GM19467 (cell line): ENCODE results near the gene CES4A.
"Not testable (repeated sequence)": the region's sequence is repeated elsewhere in the genome, so short reads cannot be mapped to it uniquely, and the experiment has no call there.

Experiments
- ATAC-seq: cut with Tn5 transposase; IDR thresholded peaks from one replicate; pipeline ENCODE4 v1.9.1; 2021; ENCODE audit warnings: mild to moderate bottlenecking, moderate library complexity; ENCODE audit not compliant: unreplicated experiment

CES4A gene

DNA sequence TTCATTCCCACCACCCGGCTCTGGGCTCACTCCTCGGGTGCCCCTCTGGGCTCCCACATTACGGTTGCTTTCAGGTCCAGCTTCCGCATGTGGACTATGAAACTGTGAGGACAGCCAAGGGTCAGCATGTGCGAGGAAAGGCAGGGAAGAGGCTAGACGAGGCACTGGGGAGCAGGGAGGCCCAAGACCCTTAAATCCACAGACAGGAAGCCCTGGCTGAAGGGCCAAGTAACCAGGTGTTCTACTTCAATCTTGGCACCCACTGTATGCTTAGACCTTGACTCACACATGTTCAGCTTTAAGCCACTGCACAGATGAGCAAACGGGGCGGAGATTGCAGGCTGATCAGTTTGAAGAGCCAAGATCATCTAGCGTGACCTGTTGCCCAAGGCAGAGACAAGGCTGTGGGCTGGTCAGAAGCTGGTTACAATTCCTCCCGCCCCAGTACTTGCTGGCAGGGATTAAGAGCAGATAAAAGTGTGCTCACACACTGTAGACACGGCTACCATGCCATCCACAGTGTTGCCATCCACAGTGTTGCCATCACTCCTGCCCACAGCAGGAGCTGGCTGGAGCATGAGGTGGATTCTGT, at the start of gene CES4A:
CES4A (plus strand) TSS at position 393 of the 592 bp plus-strand sequence; CDS start at position 577, 184 bp downstream.
- no peak for ATAC-seq

DNA sequence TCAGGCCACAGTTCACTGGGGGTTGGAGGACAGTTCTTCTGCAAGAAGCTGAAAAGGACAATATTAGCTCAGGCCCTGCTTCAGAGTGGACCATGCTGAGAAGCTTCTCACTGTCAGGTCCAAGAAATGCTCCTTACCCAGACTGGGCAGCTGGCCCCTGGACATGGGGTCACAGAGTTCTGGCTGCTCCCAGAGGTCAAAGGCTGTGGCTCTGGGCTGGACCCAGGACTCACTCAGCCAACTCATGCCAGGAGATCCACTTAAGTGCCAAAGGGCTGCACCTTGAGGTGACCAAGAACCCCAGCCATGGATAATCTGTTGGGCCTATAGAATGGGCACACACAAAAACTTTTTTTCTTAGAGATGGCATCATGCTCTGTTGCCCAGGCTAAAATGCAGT, 49.0 kb upstream of the CES4A start:
- no peak for ATAC-seq

DNA sequence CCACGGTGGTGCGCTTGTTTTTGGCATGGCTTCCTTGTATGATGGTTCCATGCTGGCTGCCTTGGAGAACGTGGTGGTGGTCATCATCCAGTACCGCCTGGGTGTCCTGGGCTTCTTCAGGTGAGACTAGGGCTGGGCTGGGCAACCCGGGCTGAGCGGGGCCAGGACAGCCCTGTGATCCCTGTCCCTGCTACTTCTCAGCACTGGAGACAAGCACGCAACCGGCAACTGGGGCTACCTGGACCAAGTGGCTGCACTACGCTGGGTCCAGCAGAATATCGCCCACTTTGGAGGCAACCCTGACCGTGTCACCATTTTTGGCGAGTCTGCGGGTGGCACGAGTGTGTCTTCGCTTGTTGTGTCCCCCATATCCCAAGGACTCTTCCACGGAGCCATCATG, 48.2 kb upstream of the CES4A start:
- no peak for ATAC-seq

DNA sequence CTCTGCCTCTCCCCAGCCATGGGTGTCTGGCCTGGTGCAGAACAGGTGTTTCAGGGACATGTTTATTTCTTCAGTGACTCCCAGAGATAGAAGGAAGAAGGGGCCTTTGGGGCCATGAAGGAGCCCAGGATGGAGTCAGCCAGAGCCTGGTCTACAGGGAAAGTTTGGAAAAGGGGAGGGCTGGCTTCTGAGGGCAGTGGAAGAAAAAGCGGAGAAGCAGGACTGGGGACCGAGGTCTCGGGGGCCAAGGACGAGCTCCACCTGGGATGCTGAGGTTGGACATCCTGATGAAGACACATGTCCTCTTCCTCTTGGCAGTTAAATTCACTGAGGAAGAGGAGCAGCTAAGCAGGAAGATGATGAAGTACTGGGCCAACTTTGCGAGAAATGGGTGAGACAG, 45.4 kb upstream of the CES4A start:
- ATAC-seq: no peak

DNA sequence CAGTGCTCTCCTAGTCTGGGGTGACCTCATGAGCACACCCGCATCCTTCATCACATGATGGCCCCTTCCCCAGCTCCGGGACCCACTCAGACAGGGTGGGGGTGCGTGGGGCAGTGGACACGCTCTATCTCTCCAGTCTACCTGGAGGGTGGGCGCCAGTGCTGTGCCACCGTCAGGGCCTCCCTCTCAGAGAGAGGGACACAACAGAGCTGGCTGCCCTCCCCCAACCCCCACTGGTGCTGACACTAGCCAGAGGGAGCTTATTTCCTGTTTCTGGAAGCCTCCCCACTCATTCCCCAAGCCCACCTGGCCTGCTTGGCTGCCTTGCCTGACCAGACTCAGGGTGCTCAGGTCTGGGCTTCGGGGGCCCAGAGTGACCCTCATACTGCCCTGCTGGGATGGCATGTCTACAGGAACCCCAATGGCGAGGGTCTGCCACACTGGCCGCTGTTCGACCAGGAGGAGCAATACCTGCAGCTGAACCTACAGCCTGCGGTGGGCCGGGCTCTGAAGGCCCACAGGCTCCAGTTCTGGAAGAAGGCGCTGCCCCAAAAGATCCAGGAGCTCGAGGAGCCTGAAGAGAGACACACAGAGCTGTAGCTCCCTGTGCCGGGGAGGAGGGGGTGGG, 44.8 kb upstream of the CES4A start:
- no peak for ATAC-seq

DNA sequence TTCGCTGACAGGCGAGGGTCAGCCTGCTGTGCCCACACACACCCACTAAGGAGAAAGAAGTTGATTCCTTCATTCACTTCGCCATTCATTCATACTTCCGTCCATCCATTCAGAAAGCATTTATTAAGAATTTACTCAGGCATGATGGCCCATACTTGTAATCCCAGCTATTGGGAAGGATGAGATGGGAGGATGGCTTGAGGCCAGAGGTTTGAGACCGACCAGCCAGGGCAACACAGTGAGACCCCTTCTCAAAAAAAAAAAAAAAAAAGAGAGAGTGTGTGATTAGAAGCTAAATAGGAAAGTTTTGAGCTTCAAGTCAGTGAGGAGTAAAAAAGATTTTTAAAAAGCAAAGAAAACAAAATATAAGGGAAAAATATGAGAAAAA, 44.3 kb upstream of the CES4A start:
- no peak for ATAC-seq

DNA sequence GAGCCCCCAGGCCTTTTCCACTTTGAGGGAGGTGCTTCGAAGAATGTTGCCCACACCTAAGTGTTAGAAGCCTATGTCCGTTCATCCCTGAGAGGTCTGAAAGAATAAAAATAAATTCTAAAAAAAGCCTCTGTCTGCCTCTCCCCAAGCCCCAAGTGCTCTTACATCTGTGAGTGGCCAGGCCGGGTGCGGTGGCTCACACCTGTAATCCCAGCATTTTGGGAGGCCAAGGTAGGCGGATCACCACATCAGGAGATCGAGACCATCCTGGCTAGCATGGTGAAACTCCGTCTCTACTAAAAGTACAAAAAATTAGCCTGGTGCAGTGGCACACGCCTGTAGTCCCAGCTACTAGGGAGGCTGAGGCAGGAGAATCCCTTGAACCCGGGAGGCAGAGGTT, 43.4 kb upstream of the CES4A start:
- not testable (repeated sequence) for ATAC-seq

DNA sequence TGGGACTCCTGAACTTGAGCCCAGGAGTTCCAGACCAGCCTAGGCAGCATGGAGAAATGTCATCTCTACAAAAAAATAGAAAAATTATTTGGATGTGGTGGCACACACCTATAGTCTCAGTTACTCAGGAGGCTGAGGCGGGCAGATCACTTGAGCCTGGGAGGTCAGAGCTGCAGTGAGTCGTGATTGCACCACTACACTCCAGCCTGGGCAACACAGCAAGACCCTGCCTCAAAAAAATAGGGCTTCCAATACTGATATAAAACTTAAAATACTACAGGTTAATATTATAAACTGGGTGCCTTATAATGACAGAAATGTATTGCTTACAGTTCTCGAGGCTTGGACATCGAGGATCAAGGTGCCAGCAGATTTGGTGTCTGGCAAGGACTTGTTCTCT, 42.5 kb upstream of the CES4A start:
- ATAC-seq: no peak

DNA sequence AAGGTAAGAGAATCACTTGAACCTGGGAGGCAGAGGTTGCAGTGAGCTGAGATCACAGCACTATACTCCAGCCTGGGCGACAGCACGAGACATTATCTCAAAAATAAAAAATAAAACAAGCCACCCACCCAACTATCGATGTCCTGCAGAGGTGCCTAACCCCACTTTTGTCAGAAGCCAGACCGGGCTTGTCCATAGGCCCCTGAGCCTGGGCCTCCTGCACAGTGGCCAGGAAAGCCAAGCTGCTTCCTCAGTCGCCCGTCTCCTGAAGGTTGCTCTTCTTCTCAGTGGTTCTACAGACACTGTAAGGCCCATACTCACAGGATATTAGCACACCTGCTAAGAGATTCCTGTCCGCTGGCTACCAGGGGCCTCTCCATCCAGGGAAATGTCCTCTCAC, 41.8 kb upstream of the CES4A start:
- ATAC-seq: no peak

DNA sequence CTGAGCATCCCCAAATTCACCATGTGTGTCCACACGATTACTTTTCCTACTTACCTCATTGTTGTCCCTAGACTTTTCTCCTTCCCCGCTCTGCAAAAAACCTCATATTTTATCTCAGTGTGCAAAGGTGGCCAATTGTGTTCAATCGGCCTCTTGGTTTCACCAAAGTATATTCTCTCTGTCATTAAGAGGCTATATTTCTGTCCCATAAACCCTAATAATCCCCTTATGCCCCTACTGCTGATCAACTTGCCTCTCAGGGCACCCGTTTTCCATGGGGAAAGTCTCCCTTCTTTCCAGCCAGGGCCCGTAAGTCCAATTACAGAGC, 41.5 kb upstream of the CES4A start:
- no peak for ATAC-seq

DNA sequence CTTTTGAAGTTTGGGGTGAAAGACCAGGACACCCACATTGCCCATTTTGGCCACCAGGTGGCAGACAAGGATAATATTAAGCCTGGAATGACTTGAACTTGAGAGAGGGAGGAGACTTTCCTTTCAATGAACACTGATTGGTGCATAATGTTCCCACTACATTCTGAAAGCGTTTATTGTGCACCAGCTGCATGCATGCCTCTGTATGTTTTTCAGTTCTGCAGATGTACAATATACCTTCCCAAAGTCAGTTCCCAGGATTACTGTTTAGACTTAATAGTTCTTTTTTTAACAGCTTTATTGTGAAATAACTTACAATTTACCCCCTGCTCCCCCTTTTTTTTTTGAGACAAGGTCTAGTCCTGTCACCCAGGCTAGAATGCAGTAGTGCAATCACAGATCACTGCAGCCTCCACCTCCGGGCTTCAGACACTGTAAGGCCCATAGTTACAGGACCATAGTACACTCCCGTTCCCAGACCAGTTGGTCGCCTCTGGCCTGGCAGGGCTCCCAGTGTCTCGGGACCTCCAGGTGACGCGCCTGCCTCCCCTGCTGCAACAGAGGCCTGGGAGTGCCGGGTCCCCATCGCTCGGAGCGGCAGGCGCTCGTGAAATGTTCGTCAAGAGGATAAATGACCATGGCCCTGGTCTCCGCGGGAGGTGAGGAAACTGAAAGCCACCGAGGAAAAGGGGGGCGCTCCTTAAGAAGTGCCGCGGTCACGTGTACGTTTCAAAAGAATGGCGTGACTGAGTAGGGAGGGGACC, 40.9 kb upstream of the CES4A start:
- ATAC-seq: no peak

DNA sequence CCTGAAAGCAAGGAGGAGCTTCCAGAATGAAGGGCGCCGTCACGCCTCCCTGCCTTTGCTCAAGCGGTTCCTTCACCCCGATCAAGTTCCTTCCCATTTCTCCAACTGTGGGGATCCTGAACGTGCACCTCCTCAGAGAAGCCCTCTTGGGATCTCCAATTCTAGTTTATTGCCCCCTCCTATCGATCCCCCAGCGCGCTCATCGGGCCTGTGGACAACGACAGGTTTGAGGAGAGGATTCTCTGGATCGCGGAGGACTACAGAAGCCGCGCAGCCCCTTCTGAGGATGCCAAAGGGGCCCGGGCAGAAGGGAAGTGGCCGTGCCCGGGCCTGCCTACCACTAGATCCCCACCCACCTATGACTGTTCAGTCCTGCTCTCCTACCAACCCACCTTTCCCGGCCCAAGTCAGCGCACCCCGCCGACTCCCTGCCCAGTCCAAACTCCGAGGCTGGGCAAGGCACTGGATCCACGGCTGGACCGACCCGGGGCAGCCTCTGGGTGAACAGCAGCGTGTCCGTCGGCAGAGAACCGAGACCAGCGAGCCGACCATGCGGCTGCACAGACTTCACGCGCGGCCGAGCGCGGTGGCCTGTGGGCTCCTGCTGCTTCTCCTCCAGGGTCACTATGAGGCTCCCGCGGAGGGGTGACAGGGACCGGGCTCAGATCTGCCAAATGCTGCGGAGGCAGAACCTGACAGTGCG, 40.1 kb upstream of the CES4A start:
- ATAC-seq: no peak

DNA sequence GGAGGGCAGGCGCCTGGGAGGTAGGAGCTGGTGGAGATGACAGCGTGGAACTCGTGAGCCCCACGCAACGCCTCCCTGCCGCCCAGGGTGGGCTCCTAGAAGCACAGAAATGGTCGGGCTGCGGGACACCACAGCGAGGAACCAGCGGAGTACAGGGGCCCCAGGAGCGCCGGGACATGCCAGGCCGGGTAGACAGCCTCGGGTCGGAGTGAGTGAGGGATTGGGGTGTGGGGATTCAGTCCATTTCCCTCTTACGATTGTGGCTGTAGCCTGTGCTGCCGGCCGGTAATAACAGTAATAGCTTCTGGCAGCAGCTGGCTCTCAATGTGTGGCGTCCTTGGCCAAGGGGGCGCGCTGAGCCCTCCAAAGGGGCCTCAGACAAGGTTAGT, 39.6 kb upstream of the CES4A start:
- no peak for ATAC-seq

DNA sequence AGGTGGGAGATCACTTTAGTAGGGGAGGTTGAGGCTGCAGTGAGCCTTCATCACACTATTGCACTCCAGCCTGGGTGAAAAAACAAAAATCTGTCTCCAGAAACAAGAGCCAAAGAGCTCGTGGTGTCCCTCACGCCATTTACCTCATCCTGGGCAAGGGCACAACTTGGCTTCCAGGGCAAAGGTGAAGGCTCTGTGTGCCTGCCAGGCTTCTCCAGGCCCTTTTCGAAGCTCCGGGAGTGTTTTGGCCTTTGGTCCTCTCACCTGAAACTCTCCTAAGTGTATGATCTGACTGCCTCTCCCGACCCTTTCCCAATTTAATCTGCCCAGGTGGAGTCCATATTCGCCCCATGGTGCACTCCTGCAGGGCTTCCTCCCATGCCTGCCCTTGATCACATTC, 38.9 kb upstream of the CES4A start:
- no peak for ATAC-seq

DNA sequence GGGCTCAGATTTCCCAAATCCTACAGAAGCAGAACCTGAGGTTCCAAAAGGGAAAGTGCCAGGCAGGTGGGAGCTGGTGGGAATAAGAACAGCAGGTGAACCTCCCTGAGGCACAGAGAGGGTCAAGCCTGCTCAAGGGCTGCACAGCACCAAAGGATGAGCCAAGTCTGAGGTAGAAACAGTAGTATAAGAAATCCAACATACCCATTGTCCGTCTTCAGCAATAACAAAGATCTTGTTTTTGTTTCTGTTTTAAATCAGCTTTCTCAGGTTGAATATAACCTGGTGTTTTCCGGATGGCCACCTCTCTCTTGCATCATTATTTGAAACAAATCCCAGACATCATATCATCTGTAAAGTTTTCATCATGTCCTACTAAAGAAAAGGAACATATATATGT, 38.0 kb upstream of the CES4A start:
- ATAC-seq: no peak

DNA sequence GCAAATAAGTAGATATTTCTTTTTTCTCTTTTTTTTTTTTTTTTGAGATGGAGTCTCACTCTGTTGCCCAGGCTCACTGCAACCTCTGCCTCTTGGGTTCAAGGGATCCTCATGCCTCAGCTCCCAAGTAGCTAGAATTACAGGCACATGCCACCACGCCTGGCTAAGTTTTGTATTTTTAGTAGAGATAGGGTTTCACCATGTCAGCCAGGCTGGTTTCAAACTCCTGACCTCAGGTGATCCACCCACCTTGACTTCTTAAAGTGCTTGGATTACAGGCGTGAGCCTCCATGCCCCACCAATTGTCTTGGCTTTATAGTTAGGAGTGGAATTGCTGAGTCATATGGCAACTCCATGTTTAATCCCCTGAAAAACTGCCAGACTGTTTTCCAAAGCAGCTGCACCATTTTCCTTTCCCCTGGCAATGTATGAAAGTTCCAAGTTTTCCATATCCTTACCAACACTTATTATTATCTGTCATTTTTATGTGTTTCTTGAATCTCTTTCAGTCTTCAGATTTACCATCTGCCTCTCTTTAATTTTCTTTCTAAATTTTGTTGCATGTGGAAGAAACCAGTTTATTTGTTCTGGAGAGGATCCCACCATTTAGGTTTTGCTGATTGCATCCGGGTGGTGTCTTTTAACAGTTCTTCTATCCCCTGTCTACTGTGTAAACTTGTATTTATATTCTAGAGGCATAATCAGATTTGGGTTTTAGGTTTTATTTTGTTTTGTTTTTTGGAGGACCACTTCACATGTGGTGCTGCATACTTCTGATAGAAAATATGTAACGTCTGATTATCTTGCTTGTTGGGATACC, 37.2 kb upstream of the CES4A start:
- no peak for ATAC-seq

DNA sequence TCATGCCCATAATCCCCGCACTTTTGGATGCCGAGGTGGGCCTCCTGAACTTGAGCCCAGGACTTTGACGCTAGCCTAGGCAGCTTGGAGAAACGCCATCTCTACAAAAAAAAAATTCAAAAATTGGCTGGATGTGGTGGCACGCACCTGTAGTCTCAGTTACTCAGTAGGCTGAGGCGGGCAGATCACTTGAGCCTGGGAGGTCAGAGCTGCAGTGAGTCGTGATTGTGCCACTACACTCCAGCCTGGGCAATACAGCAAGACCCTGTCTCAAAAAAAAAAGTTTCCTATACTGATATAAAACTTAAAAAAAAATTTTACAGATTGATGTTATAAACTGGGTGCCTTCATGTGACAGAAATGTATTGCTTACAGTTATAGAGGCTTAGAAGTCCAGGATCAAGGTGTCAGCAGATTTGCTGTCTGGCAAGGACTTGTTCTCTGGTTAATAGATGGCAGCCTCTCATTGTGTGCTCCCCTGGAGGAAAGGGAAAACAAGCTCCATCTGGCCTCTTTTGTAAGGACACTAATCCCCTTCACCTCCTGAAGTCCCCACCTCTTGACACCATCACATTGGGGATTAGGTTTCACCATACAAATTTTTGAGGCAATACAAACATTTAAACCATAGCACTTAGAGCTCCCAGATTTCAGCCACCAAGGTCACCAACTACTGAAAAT, 35.8 kb upstream of the CES4A start:
- ATAC-seq: no peak

DNA sequence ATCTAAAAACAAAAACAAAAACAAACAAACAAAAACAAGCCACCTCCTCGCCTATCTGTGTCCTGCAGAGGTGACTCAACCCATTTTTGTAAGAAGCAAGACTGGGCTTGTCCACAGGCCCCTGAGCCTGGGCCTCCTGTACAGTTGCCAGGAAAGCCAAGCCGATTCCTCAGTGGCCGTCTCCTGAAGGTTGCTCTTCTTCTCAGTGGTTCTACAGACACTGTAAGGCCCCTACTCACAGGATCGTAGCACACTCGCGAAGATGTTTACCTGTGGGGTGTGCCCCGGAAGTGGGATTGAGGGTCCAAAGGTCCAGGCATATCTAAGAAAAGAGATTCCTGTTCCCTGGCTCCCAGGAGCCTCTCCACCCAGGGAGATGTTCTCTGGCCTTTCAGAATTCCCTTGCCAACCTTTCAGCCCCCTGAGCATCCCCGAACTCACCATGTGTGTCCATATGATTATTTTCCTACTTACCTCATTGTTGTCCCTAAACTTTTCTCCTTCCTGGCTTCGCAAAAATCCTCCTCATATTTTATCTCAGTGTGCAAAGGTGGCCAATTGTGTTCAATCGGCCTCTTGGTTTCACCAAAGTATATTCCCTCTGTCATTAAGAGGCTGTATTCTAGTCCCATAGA, 34.8 kb upstream of the CES4A start:
- ATAC-seq: no peak

DNA sequence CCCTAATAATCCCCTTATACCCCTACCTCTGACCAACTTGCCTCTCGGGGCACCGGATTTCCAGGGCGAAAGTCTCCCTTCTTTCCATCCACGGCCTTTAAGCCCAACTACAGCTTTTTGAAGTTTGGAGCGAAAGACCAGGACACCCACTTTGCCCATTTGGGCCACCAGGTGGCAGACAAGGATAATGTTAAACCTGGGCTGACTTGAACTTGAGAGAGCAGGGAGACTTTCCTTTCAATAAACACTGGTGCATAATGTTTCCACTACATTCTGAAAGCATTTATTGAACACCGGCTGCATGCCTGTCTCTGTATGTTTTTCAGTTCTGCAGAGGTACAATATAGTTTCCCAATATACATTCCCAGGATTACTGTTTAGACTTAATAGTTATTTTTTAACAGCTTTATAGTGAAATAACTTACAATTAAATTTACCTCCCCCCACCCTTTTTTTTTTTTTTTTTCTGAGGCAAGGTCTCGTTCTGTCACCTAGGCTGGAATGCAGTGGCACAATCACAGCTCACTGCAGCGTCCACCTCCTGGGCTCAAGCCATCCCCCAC, 34.2 kb upstream of the CES4A start:
- ATAC-seq: no peak
